Measurements from ENCODE around the gene MRE11. TPM values are rescaled to one million over a fixed set of nuclear protein-coding genes. Genes with fewer than 3 reads are reported as not detected.

Gene MRE11
- polyA plus RNA-seq, 1 donor (not counting 4 experiments of a cell fraction or from before 2014, with no cell fraction given), result 12.4 TPM

DNA sequence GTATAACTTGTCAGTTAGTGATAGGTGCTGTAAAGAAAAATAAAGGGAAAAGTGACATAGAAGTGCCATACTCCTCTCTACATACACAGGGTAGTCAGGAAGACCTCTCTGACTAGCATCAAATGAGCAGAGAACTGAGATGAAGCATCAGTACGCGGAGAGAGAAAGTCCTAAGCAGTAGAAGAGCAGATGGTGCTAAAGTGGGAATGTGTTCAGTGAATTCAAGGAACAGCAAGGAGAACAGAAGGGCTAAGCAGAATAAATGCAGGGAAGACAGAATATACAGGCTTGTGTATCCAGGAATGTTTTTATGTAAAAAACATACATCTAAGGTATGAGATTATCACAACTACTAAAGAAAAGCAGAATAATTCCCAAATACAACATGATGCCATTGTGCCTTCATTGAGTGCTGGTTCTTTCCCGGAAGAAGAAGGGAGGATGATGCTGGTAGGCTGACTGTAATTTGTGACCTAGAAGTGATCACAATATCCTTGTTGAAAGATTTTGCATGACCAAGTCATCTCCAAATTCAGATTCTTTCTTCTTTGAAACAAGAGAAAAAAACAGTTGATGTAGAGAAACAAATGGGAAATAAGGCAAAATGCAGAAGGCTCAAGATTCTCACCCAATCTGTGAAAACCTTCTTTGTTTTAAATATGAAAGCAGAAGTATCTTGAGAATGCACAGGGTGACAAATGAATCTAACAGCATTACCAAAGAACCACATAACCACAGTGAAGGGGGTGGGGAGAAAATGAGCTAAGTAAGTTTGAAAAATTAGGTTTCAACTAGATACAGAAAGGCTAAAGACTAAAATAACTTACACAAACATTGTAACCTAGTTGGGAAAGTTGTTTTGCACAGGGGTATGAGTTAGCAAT, 20.5 kb downstream of the MRE11 start:
- H3K9ac ChIP-seq (ENCODE audit: control insufficient read depth, extremely low read depth, insufficient read depth, low read length), result no peak overlapping the region
- no peak overlapping the region for H3K4me3 ChIP-seq (ENCODE audit: control insufficient read depth in 2 of 3, extremely low read depth in 1 of 3, insufficient read depth in 2 of 3, low read depth in 1 of 3, low read length in 3 of 3)
- no peaks in the 10 kb centered on the region for H3K27me3 ChIP-seq (ENCODE audit: control insufficient read depth, extremely low read depth, insufficient read depth, low read length)
- DNase-seq (ENCODE audit: low read depth, low spot score) (no peak), FAIRE-seq (no peak)
- no peaks in the 10 kb centered on the region for H3K9me3 ChIP-seq (ENCODE audit: control insufficient read depth, low read depth, low read length)
- TF ChIP-seq EZH2 (IDR thresholded peaks at IDR 0.05; ENCODE audit: low read length), result no peak
- TF ChIP-seq, protein P1, sequence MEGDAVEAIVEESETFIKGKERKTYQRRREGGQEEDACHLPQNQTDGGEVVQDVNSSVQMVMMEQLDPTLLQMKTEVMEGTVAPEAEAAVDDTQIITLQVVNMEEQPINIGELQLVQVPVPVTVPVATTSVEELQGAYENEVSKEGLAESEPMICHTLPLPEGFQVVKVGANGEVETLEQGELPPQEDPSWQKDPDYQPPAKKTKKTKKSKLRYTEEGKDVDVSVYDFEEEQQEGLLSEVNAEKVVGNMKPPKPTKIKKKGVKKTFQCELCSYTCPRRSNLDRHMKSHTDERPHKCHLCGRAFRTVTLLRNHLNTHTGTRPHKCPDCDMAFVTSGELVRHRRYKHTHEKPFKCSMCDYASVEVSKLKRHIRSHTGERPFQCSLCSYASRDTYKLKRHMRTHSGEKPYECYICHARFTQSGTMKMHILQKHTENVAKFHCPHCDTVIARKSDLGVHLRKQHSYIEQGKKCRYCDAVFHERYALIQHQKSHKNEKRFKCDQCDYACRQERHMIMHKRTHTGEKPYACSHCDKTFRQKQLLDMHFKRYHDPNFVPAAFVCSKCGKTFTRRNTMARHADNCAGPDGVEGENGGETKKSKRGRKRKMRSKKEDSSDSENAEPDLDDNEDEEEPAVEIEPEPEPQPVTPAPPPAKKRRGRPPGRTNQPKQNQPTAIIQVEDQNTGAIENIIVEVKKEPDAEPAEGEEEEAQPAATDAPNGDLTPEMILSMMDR (optimal IDR thresholded peaks at IDR 0.05 in 1 of 3, IDR thresholded peaks at IDR 0.05 in 1 of 3, conservative IDR thresholded peaks at IDR 0.05 in 1 of 3; ENCODE audit: extremely low read depth in 1 of 3, insufficient read depth in 2 of 3, low read length in 3 of 3), result no peak
- no peaks in the 10 kb centered on the region for H3K36me3 ChIP-seq (ENCODE audit: control insufficient read depth in 2 of 2, extremely low read depth in 1 of 2, insufficient read depth in 2 of 2, low read length in 2 of 2)
- no peaks in the 10 kb centered on the region for H3K79me2 ChIP-seq (ENCODE audit: control insufficient read depth, insufficient read depth, low read length)
- H3K4me2 ChIP-seq (ENCODE audit: control insufficient read depth, extremely low read depth, insufficient read depth, low read depth, low read length), result no peak overlapping the region
- H3K9me1 ChIP-seq (ENCODE audit: control insufficient read depth, extremely low read depth, insufficient read depth, low read length), result no peaks in the 10 kb centered on the region
- no peaks in the 10 kb centered on the region for H4K20me1 ChIP-seq (ENCODE audit: control insufficient read depth, extremely low read depth, insufficient read depth, low read length)
- H3K27ac ChIP-seq (ENCODE audit: control insufficient read depth, insufficient read depth, low read length), result no peak overlapping the region
- dilution Hi-C loops (cut with MboI; ENCODE audit: extremely low pct_ligation_motif_present, low sequenced_read_pairs), result no loop called here
- H2AFZ ChIP-seq (ENCODE audit: control insufficient read depth, low read length), result no peak overlapping the region
- no peaks in the 10 kb centered on the region for H3K4me1 ChIP-seq (ENCODE audit: control insufficient read depth, extremely low read depth, insufficient read depth, low read length)

DNA sequence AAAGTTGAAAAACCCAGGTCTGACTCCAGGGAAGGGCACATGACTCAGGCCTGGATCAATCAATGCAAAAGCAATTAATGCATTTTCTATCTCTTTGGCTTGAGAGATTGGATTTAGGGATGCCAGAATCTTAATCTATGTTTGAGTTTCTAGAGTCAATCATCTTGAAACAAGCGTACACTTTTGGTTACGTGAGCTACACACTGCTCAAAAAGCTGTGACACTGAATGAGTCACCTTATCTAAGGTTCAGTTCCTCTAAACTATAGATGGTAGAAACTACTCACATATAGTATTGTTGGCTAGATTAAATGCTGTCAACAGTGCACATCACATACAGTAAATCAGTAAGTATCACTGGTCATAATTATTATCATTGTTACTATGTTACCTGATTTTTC, 24.2 kb downstream of the MRE11 start:
- no peak for FAIRE-seq
- H3K27me3 ChIP-seq (ENCODE audit: control insufficient read depth, extremely low read depth, insufficient read depth, low read length), result no peaks in the 10 kb centered on the region
- dilution Hi-C loops (cut with MboI; ENCODE audit: extremely low pct_ligation_motif_present, low sequenced_read_pairs), result no loop called here
- no peak for DNase-seq (ENCODE audit: low read depth, low spot score)
- H3K9ac ChIP-seq (ENCODE audit: control insufficient read depth, extremely low read depth, insufficient read depth, low read length), result no peak overlapping the region
- H3K9me3 ChIP-seq (ENCODE audit: control insufficient read depth, low read depth, low read length), result no peaks in the 10 kb centered on the region
- no peaks in the 10 kb centered on the region for H3K9me1 ChIP-seq (ENCODE audit: control insufficient read depth, extremely low read depth, insufficient read depth, low read length)
- no peak overlapping the region for H3K27ac ChIP-seq (ENCODE audit: control insufficient read depth, insufficient read depth, low read length)
- no peak overlapping the region for H3K4me2 ChIP-seq (ENCODE audit: control insufficient read depth, extremely low read depth, insufficient read depth, low read depth, low read length)
- H2AFZ ChIP-seq (ENCODE audit: control insufficient read depth, low read length), result no peak overlapping the region
- no peaks in the 10 kb centered on the region for H4K20me1 ChIP-seq (ENCODE audit: control insufficient read depth, extremely low read depth, insufficient read depth, low read length)
- H3K36me3 ChIP-seq (ENCODE audit: control insufficient read depth in 2 of 2, extremely low read depth in 1 of 2, insufficient read depth in 2 of 2, low read length in 2 of 2), result peaks cover 1 to 2% of the 10 kb centered on the region in 2 experiments
- no peak overlapping the region for H3K4me3 ChIP-seq (ENCODE audit: control insufficient read depth in 2 of 3, extremely low read depth in 1 of 3, insufficient read depth in 2 of 3, low read depth in 1 of 3, low read length in 3 of 3)
- H3K79me2 ChIP-seq (ENCODE audit: control insufficient read depth, insufficient read depth, low read length), result no peaks in the 10 kb centered on the region
- TF ChIP-seq, protein P1 (optimal IDR thresholded peaks at IDR 0.05 in 1 of 3, IDR thresholded peaks at IDR 0.05 in 1 of 3, conservative IDR thresholded peaks at IDR 0.05 in 1 of 3; ENCODE audit: extremely low read depth in 1 of 3, insufficient read depth in 2 of 3, low read length in 3 of 3), result no peak
- no peak for TF ChIP-seq EZH2 (IDR thresholded peaks at IDR 0.05; ENCODE audit: low read length)
- H3K4me1 ChIP-seq (ENCODE audit: control insufficient read depth, extremely low read depth, insufficient read depth, low read length), result no peaks in the 10 kb centered on the region
